ENCODE measurements around the gene CDC42BPB.

The CDC42BPB gene

GRCh38 chr14:103014466-103015228 lies 42.7 kb downstream of the CDC42BPB start:
- Mint-ChIP-seq H3K9me3 (no peaks in the 10 kb centered on the region), H3K4me1 (peaks cover 11% of the 10 kb centered on the region), H3K27ac (no peak overlapping the region), H3K4me3 (no peak overlapping the region), H3K36me3 (no peaks in the 10 kb centered on the region), H3K27me3 (peaks cover 5% of the 10 kb centered on the region)
- CTCF ChIA-PET = no interaction called here
- no peak for DNase-seq

GRCh38 chr14:103013028-103013427 lies 44.3 kb downstream of the CDC42BPB start:
- Mint-ChIP-seq H3K36me3 (no peaks in the 10 kb centered on the region), H3K9me3 (no peaks in the 10 kb centered on the region), H3K4me3 (no peak overlapping the region), H3K27ac (no peak overlapping the region), H3K4me1 (peaks cover 11% of the 10 kb centered on the region), H3K27me3 (peaks cover 5% of the 10 kb centered on the region)
- no peak for DNase-seq
- CTCF ChIA-PET = no interaction called here

GRCh38 chr14:103009559-103009958 lies 47.8 kb downstream of the CDC42BPB start:
- DNase-seq = no peak

GRCh38 chr14:103008768-103009357 lies 48.5 kb downstream of the CDC42BPB start:
- CTCF ChIA-PET = interaction anchor here (0.6 to 0.7 kb wide), 2 partner anchors 35 to 314 kb away, joined by 3 to 4 read pairs; no protein-coding TSS in a partner anchor
- no peak overlapping the region for H3K4me3 Mint-ChIP-seq

More at GRCh38 chr14:103009559-103009958, 47.8 kb downstream of the CDC42BPB start:
- CTCF ChIA-PET = interaction anchor here (0.7 kb wide), 1 partner anchor 315 kb away, joined by 3 read pairs; no protein-coding TSS in a partner anchor
- H3K27me3 Mint-ChIP-seq = no peaks in the 10 kb centered on the region
- H3K27ac Mint-ChIP-seq = no peak overlapping the region
- H3K4me3 Mint-ChIP-seq = no peak overlapping the region
- H3K36me3 Mint-ChIP-seq = no peaks in the 10 kb centered on the region
- peaks cover 3% of the 10 kb centered on the region for H3K4me1 Mint-ChIP-seq
- H3K9me3 Mint-ChIP-seq = no peaks in the 10 kb centered on the region

GRCh38 chr14:103008126-103008525 lies 49.2 kb downstream of the CDC42BPB start:
- H3K27ac Mint-ChIP-seq = no peak overlapping the region
- no peaks in the 10 kb centered on the region for H3K27me3 Mint-ChIP-seq
- DNase-seq = no peak
- no peaks in the 10 kb centered on the region for H3K36me3 Mint-ChIP-seq
- H3K4me1 Mint-ChIP-seq = no peaks in the 10 kb centered on the region
- CTCF ChIA-PET = interaction anchor here (0.6 kb wide), 1 partner anchor 36 kb away, joined by 4 read pairs; no protein-coding TSS in a partner anchor
- no peak overlapping the region for H3K4me3 Mint-ChIP-seq
- H3K9me3 Mint-ChIP-seq = no peaks in the 10 kb centered on the region

More at GRCh38 chr14:103008768-103009357, 48.5 kb downstream of the CDC42BPB start:
- H3K27ac Mint-ChIP-seq = no peak overlapping the region
- DNase-seq = no peak
- H3K36me3 Mint-ChIP-seq = no peaks in the 10 kb centered on the region
- no peaks in the 10 kb centered on the region for H3K27me3 Mint-ChIP-seq
- H3K4me1 Mint-ChIP-seq = no peaks in the 10 kb centered on the region
- H3K9me3 Mint-ChIP-seq = no peaks in the 10 kb centered on the region

GRCh38 chr14:103007555-103007954 lies 49.8 kb downstream of the CDC42BPB start:
- Mint-ChIP-seq H3K4me1 (no peaks in the 10 kb centered on the region), H3K4me3 (no peak overlapping the region), H3K9me3 (no peaks in the 10 kb centered on the region), H3K27ac (no peak overlapping the region), H3K27me3 (no peaks in the 10 kb centered on the region), H3K36me3 (no peaks in the 10 kb centered on the region)
- no peak for DNase-seq
- CTCF ChIA-PET = no interaction called here

GRCh38 chr14:103006991-103007520 lies 50.3 kb downstream of the CDC42BPB start:
- CTCF ChIA-PET = no interaction called here
- Mint-ChIP-seq H3K4me3 (no peak overlapping the region), H3K4me1 (no peaks in the 10 kb centered on the region), H3K36me3 (no peaks in the 10 kb centered on the region), H3K9me3 (no peaks in the 10 kb centered on the region), H3K27ac (no peak overlapping the region), H3K27me3 (no peaks in the 10 kb centered on the region)
- DNase-seq = no peak

- CTCF ChIA-PET = no interaction called here
- H3K27me3 Mint-ChIP-seq = no peaks in the 10 kb centered on the region
- H3K4me3 Mint-ChIP-seq = no peak overlapping the region
- H3K4me1 Mint-ChIP-seq = no peaks in the 10 kb centered on the region
- no peak overlapping the region for H3K27ac Mint-ChIP-seq
- DNase-seq = no peak
- no peaks in the 10 kb centered on the region for H3K9me3 Mint-ChIP-seq
- no peaks in the 10 kb centered on the region for H3K36me3 Mint-ChIP-seq
Measured at GRCh38 chr14:103006106-103006505, 51.2 kb downstream of the CDC42BPB start.

GRCh38 chr14:103003850-103004249 lies 53.5 kb downstream of the CDC42BPB start:
- no peaks in the 10 kb centered on the region for H3K4me1 Mint-ChIP-seq
- no peaks in the 10 kb centered on the region for H3K36me3 Mint-ChIP-seq
- H3K27ac Mint-ChIP-seq = no peak overlapping the region
- no peaks in the 10 kb centered on the region for H3K27me3 Mint-ChIP-seq
- no peaks in the 10 kb centered on the region for H3K9me3 Mint-ChIP-seq
- DNase-seq = no peak
- H3K4me3 Mint-ChIP-seq = no peak overlapping the region
- CTCF ChIA-PET = no interaction called here

- H3K36me3 Mint-ChIP-seq = no peaks in the 10 kb centered on the region
- CTCF ChIA-PET = no interaction called here
- no peaks in the 10 kb centered on the region for H3K4me1 Mint-ChIP-seq
- no peaks in the 10 kb centered on the region for H3K9me3 Mint-ChIP-seq
- H3K27ac Mint-ChIP-seq = no peak overlapping the region
- no peaks in the 10 kb centered on the region for H3K27me3 Mint-ChIP-seq
- no peak for DNase-seq
- no peak overlapping the region for H3K4me3 Mint-ChIP-seq
Measured at GRCh38 chr14:103003351-103003615, 54.1 kb downstream of the CDC42BPB start.

- Mint-ChIP-seq H3K4me1 (no peaks in the 10 kb centered on the region), H3K27ac (no peak overlapping the region), H3K27me3 (no peaks in the 10 kb centered on the region), H3K36me3 (no peaks in the 10 kb centered on the region), H3K9me3 (no peaks in the 10 kb centered on the region), H3K4me3 (no peak overlapping the region)
- CTCF ChIA-PET = no interaction called here
- DNase-seq = no peak
Measured at GRCh38 chr14:103002578-103003350, 54.6 kb downstream of the CDC42BPB start.

- Mint-ChIP-seq H3K27ac (no peak overlapping the region), H3K4me1 (no peaks in the 10 kb centered on the region), H3K36me3 (no peaks in the 10 kb centered on the region), H3K9me3 (no peaks in the 10 kb centered on the region), H3K4me3 (no peak overlapping the region), H3K27me3 (no peaks in the 10 kb centered on the region)
- CTCF ChIA-PET = interaction anchor here (1.0 kb wide), 1 partner anchor 25 kb away, joined by 3 read pairs; no protein-coding TSS in a partner anchor
- DNase-seq = no peak
Measured at GRCh38 chr14:103001651-103002396, 55.5 kb downstream of the CDC42BPB start.

- no peak for DNase-seq
- H3K27me3 Mint-ChIP-seq = no peaks in the 10 kb centered on the region
- no peaks in the 10 kb centered on the region for H3K4me1 Mint-ChIP-seq
- no peaks in the 10 kb centered on the region for H3K36me3 Mint-ChIP-seq
- no peak overlapping the region for H3K27ac Mint-ChIP-seq
- H3K4me3 Mint-ChIP-seq = no peak overlapping the region
- CTCF ChIA-PET = interaction anchor here (1.0 kb wide), 1 partner anchor 24 kb away, joined by 3 read pairs; no protein-coding TSS in a partner anchor
- no peaks in the 10 kb centered on the region for H3K9me3 Mint-ChIP-seq
Measured at GRCh38 chr14:103001226-103001625, 56.1 kb downstream of the CDC42BPB start.
